HG02610 (cell line): ENCODE data around the gene EIF4EBP2.

ENCODE experiments used
- ATAC-seq: cut with Tn5 transposase; IDR thresholded peaks from one replicate; pipeline ENCODE4 v1.9.1; 2021; ENCODE audit warnings: mild to moderate bottlenecking, moderate library complexity; ENCODE audit not compliant: unreplicated experiment

EIF4EBP2 gene

DNA sequence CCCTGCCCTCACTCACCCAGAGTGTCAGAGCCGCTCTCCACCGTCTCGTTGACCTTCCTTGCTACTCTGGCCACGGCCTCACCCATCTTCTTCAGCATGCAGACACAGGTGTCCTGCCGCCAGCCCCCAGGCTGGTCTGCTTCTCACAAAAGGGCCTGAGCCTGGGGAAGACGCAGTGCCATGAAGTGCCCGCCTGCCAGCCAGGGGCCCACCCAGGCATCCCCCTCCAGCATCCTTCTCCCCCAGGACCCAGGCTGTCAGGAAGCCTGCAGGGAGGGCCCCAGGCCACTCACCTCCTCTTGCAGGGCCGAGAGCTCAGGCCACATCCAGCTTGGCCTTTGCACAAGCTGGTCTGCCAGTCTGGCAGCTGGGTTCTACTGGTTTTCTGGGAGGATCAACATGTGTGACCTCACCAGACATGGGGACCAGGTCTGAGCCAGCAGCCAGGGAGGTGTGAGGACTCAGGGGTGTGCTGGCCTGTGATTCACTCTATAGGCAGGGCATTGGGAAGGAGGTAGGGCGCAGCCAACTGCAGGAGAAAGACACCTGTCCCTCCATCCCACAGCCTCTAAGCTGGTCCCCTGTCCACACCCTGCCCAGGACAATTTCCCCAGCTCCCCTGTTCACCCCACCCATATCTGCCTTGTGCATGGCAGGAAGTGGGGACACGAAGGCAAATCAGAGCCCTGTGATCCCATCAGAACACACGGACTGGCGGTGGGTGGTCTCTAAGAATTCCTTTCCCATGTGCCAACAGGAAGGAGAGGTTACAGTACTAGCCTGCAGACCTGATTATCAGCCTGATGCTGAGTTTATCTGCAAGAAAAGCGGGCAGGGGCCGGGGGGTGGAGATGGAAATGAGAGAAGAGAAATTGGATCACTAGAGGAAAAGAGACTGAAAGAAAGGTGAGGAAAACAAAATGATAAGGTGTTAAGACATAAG lies 27.2 kb upstream of the EIF4EBP2 start:
- no peak for ATAC-seq

DNA sequence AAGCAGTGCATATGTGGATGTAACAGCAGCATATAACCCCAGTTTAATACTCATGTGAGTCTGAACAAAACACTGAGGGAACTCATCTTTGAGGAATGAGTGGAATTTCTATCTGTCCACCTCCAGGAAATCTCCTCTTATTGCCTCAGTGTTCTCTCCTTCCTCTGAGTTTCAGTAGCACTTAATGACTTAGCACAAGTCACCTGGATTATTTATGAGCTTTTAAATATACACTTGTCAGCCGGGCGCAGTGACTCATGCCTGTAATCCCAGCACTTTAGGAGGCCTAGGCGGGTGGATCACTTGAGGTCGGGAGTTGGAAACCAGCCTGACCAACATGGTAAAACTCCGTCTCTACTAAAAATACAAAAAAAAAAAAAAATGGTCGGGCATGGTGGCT lies 25.8 kb upstream of the EIF4EBP2 start:
- no peak for ATAC-seq

- ATAC-seq: no peak
Measured at GRCh38 chr10:70379581-70380176, 24.3 kb upstream of the EIF4EBP2 start.

DNA sequence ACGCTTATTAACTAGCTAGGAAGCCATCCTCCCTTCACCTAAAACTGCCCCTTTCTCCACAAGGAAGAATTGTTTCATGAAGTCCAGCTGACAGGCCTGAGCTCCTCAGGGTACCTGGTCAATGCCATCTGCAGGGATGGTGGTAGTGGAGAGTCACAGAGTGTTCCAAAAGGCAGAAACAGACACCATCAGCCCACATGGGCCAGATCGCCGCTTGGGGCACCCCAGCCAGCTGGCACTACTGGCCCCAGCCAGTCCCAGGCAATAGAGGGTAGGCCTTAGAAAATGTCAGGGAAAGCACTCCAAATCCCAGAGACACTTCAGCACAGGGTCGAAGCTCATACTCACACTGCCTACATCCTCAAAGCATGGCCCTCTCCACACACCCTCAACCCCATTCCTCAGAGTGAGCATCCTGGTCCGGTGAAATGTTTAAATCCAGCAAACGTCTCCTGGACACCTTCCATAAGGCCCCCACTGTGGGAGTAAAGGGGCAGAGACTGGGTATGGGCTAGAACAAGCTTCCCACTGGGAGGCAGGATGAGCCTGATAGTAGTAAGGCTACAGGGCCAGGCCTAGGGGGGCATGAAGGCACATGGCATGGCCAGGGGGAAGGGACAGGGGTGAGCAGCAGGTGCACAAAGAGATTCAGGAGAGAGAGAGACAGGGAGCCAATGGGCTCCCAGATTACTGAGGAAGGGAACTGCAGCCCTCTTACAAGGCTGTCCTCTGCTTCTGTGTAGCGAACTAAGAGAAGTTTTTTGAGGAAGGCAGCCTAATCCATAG lies 23.4 kb upstream of the EIF4EBP2 start:
- no peak for ATAC-seq

- peak; percentile 23 for ATAC-seq
Measured at GRCh38 chr10:70381471-70382421, 22.2 kb upstream of the EIF4EBP2 start.

DNA sequence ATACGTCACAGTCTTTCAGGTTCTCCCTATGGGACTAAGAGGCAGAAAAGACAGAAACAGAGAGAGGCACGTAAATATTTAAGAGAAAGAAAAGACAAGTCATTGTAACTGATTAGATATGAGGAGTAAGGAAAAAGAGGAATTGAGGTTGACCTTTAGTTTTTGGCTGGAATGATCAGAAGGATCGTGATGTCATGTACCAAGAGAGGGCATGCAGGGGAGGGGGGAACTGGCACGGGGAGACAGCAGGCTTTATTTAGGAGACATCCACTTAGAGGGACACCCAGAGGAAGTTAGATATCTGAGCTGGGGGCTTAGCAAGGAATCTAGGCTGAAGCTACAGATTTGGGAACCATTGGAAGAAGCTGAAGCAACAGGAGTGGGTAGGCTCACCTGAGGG lies 12.3 kb upstream of the EIF4EBP2 start:
- no peak for ATAC-seq

- no peak for ATAC-seq
Measured at GRCh38 chr10:70396140-70396539, 7.8 kb upstream of the EIF4EBP2 start.

DNA sequence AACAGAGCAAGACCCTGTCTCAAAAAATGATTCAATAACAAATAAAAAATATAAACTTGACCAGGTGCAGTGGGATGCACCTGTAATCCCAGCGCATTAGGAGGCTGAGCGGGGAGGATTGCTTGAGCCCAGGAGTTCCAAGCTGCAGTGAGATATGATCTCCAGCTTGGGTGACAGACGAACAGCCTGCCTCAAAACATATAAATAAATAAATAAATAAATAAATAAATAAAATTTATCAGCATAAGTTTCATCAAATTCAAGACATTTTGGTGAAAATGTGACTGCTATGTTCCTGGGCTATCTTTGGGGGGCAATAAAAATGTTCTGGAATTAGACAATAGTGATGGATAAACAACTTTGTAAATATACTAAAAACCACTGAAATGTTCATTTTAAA lies 4.8 kb upstream of the EIF4EBP2 start:
- no peak for ATAC-seq

- ATAC-seq: no peak
Measured at GRCh38 chr10:70403483-70404035, 386 bp upstream of the EIF4EBP2 start.

DNA sequence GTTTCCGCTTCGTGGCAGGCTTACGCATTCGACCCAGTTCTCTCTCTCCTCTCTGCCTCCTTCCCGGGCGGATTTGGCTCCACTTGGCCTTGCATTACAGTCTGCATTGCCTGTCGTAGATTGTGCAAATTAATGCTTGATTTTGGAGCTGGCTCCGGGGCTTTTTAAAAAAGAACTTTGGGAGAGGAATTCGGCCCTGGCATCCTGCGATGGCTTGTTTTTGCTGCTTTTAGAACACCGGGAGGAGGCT lies 767 bp downstream of the EIF4EBP2 start:
- ATAC-seq: peak; percentile 4

GRCh38 chr10:70405037-70405824 lies 1.3 kb downstream of the EIF4EBP2 start:
- no peak for ATAC-seq

GRCh38 chr10:70409772-70410171 lies 5.8 kb downstream of the EIF4EBP2 start:
- ATAC-seq: no peak

- no peak for ATAC-seq
Measured at GRCh38 chr10:70410608-70411007, 6.7 kb downstream of the EIF4EBP2 start.

- ATAC-seq: no peak
Measured at GRCh38 chr10:70412356-70412755, 8.4 kb downstream of the EIF4EBP2 start.

DNA sequence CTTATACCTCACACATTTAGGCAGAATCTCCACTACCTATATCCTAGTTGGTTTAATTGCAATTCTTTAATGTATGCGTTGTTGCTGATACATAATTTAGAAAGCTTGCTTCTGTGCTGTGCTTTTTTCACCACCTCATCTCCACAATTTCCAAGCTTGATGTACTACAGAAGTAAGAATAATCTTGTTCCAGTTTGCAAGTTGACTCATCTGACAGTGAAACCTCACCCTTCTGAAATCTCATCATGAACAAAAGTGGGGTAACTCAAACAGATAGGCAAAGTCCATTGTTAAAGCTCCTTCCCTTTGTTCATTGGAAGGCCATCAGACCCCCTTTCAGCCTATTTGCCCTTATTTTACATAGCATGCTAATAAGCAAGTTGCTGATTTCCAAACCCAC lies 13.6 kb downstream of the EIF4EBP2 start:
- ATAC-seq: no peak

DNA sequence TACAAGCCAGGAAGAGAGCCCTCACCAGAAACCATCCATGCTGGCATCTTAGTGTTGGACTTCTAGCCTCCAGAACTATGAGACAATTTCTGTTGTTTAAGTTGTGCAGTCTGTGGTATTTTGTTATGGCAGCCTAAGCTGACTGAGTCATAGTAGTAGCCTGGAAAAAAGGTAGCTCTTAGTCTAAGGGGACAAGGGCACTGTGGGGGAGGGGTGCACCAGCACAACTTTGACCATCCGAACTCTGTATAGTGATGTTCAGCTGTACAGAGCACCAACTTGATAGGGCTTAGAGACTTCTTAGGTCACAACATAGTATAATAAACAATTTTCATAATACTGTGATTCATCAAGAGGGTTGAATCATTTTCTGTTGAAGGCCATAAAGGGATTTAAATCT lies 14.3 kb downstream of the EIF4EBP2 start:
- no peak for ATAC-seq

DNA sequence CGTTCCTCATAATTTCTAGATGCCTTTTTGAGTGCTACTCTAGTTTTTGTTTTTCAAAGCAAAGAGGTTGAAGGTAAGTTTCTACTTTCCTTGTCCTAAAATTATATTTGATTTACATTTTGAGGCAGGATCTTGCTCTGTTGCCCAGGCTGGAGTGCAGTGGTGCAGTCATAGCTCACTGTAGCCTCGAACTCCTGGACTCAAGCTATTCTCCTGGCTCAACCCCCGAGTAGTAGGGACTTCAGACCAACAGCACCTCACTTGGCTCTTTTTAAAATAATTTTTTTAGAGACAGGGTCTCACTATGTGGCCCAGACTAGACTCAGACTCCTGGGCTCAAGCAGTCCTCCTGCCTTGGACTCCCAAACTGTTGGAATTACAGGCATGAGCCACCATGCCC lies 14.8 kb downstream of the EIF4EBP2 start:
- ATAC-seq: no peak

- ATAC-seq: no peak
Measured at GRCh38 chr10:70424320-70424719, 20.4 kb downstream of the EIF4EBP2 start.

GRCh38 chr10:70425096-70425495 lies 21.2 kb downstream of the EIF4EBP2 start:
- no peak for ATAC-seq

GRCh38 chr10:70426823-70427222 lies 22.9 kb downstream of the EIF4EBP2 start:
- ATAC-seq: no peak
